PC-3 (cell line): Measurements from ENCODE around the gene CLMN.

Experiments used
- CTCF ChIP-seq: fragments of 300-600 bp; sonication (generic); conservative IDR thresholded peaks from 2 replicates; pipeline ENCODE4 v1.5.1; 2017; ENCODE audit warnings: antibody characterized with exemption, low read depth, mild to moderate bottlenecking, low read length
- EZH2 ChIP-seq: fragments of 300-600 bp; sonication (generic); IDR thresholded peaks from one replicate; pipeline ENCODE4 v1.6.1; 2017; ENCODE audit warnings: antibody characterized with exemption, mild to moderate bottlenecking, low read length; ENCODE audit not compliant: unreplicated experiment
- EZH2phosphoT487 ChIP-seq: fragments of 300-600 bp; sonication (generic); IDR thresholded peaks from 2 replicates; pipeline ENCODE4 v1.6.1; 2018; ENCODE audit warnings: mild to moderate bottlenecking, antibody characterized with exemption, low read length, borderline replicate concordance

DNA sequence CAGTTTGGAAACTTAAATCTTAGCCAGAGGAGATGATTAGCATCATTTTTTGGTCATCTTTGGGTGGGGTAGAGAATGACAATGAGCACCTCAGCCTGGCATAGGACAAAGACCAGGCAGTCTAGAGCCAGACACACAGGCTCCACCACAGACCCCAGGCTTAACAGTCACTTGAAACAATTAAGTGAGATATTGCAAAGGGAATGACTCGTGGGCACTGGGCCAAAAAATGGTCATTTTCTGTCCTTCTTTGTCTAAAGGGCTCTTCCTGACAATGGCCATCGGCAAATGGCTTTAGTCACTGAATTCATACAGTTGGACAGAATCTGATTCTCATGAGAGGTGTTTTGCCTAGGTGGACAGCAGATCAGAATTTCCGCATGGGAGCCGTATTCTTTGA is 84.4 kb downstream of the CLMN start:
- no peak for TF ChIP-seq EZH2phosphoT487
- no peak for TF ChIP-seq CTCF
- TF ChIP-seq EZH2, result no peak
